ENCODE results near the gene WNT9B. TPM values are rescaled to one million over a fixed set of nuclear protein-coding genes. Genes with fewer than 3 reads are reported as not detected.
A peak's percentile ranks its signal among the peaks of the same experiment; 100 is the strongest.
"Not testable (repeated sequence)": the region's sequence is repeated elsewhere in the genome, so short reads cannot be mapped to it uniquely, and the experiment has no call there.

Gene WNT9B
- polyA plus RNA-seq, 4 donors, result 7.3 to 13.8 (median 10.9) TPM

- DNase-seq (ENCODE audit: low read depth in 4 of 4, low spot score in 3 of 4), result no peak
Observed at GRCh38 chr17:46903762-46904672, 52.6 kb downstream of the WNT9B start.

- no peak for DNase-seq (ENCODE audit: low read depth in 4 of 4, low spot score in 3 of 4)
Observed at GRCh38 chr17:46908068-46908737, 56.8 kb downstream of the WNT9B start.

GRCh38 chr17:46910179-46910927, 59.0 kb downstream of the WNT9B start:
- no peak for DNase-seq (ENCODE audit: low read depth in 4 of 4, low spot score in 3 of 4)

GRCh38 chr17:46911311-46911710, 59.9 kb downstream of the WNT9B start:
- no peak for DNase-seq (ENCODE audit: low read depth in 4 of 4, low spot score in 3 of 4)

GRCh38 chr17:46915596-46915995, 64.2 kb downstream of the WNT9B start:
- DNase-seq (ENCODE audit: low read depth in 4 of 4, low spot score in 3 of 4), result no peak

- DNase-seq (ENCODE audit: low read depth in 4 of 4, low spot score in 3 of 4), result no peak
Observed at GRCh38 chr17:46916211-46916610, 64.8 kb downstream of the WNT9B start.

- no peak for DNase-seq (ENCODE audit: low read depth in 4 of 4, low spot score in 3 of 4)
Observed at GRCh38 chr17:46916623-46917022, 65.2 kb downstream of the WNT9B start.

- DNase-seq (ENCODE audit: low read depth in 4 of 4, low spot score in 3 of 4), result no peak
Observed at GRCh38 chr17:46917041-46917440, 65.7 kb downstream of the WNT9B start.

- no peak for DNase-seq (ENCODE audit: low read depth in 4 of 4, low spot score in 3 of 4)
Observed at GRCh38 chr17:46917516-46917915, 66.1 kb downstream of the WNT9B start.

- DNase-seq (ENCODE audit: low read depth in 4 of 4, low spot score in 3 of 4), result not testable (repeated sequence)
Observed at GRCh38 chr17:46921962-46922361, 70.6 kb downstream of the WNT9B start.

- no peak for DNase-seq (ENCODE audit: low read depth in 4 of 4, low spot score in 3 of 4)
Observed at GRCh38 chr17:46922487-46922803, 71.1 kb downstream of the WNT9B start.

- peak; percentile 82 to 98 (median 86) for DNase-seq (ENCODE audit: low read depth in 4 of 4, low spot score in 3 of 4)
Observed at GRCh38 chr17:46922804-46923635, 71.6 kb downstream of the WNT9B start, which contains the start of gene GOSR2. Gene GOSR2 (plus strand): TSS chr17:46923160. CDS start chr17:46923193, 33 bp downstream.

- DNase-seq (ENCODE audit: low read depth in 4 of 4, low spot score in 3 of 4), result no peak
Observed at GRCh38 chr17:46925185-46925868, 73.9 kb downstream of the WNT9B start.

- DNase-seq (ENCODE audit: low read depth in 4 of 4, low spot score in 3 of 4), result no peak
Observed at GRCh38 chr17:46928467-46929261, 77.3 kb downstream of the WNT9B start.

- no peak for DNase-seq (ENCODE audit: low read depth in 4 of 4, low spot score in 3 of 4)
Observed at GRCh38 chr17:46929413-46929812, 78.0 kb downstream of the WNT9B start.

- no peak for DNase-seq (ENCODE audit: low read depth in 4 of 4, low spot score in 3 of 4)
Observed at GRCh38 chr17:46930051-46930450, 78.7 kb downstream of the WNT9B start.

- DNase-seq (ENCODE audit: low read depth in 4 of 4, low spot score in 3 of 4), result no peak
Observed at GRCh38 chr17:46931596-46931995, 80.2 kb downstream of the WNT9B start.

- DNase-seq (ENCODE audit: low read depth in 4 of 4, low spot score in 3 of 4), result no peak
Observed at GRCh38 chr17:46935658-46936266, 84.4 kb downstream of the WNT9B start.

All from right renal pelvis (tissue), 4 donors.